H1 (cell line): ENCODE results near the gene KCNMA1.

Source experiments
- CBX5 ChIP-seq: fragments of 300-800, 300-1000 bp; sonication (generic); IDR thresholded peaks from 2 replicates; pipeline ENCODE4 v1.7.1; 2016; ENCODE audit warnings: antibody characterized with exemption, low read length, low read depth
- CTCF ChIP-seq, 3 experiments: IDR thresholded peaks; 1 replicate in 2 of 3; 2 replicates in 1 of 3; pipeline versions ENCODE4 v1.5.1 to v1.6.1; 2011; ENCODE audit warnings: low read length in 3 of 3, mild to moderate bottlenecking in 3 of 3, inconsistent platforms in 2 of 3, low read depth in 1 of 3, moderate library complexity in 1 of 3; ENCODE audit not compliant: insufficient read depth in 1 of 3; ENCODE audit errors: control extremely low read depth in 1 of 3
- KDM1A ChIP-seq: fragments of 200-600, 300-600 bp; sonication (generic); IDR thresholded peaks from 2 replicates; pipeline ENCODE4 v1.7.1; 2016; ENCODE audit warnings: mild to moderate bottlenecking, low read length, borderline replicate concordance
- PHF8 ChIP-seq: fragments of 200-600 bp; sonication (generic); conservative IDR thresholded peaks from 2 replicates; pipeline ENCODE4 v1.7.1; 2012; ENCODE audit warnings: low read depth, mild to moderate bottlenecking, inconsistent platforms, low read length, moderate library complexity
- POLR2A ChIP-seq, 2 experiments: IDR thresholded peaks; 1 replicate in 1 of 2; 2 replicates in 1 of 2; pipeline ENCODE4 v1.6.1; 2011; ENCODE audit warnings: low read depth in 2 of 2, low read length in 2 of 2, mild to moderate bottlenecking in 2 of 2; ENCODE audit errors: control extremely low read depth in 1 of 2
- SRF ChIP-seq: IDR thresholded peaks from 2 replicates; pipeline ENCODE4 v1.6.1; 2011; ENCODE audit warnings: mild to moderate bottlenecking, low read depth, low read length, moderate library complexity
- USF2 ChIP-seq: IDR thresholded peaks from 2 replicates; pipeline ENCODE4 v1.6.1; 2011; ENCODE audit warnings: low read length, improper control_type of control experiment
- ZNF274 ChIP-seq: IDR thresholded peaks from 2 replicates; pipeline ENCODE4 v1.7.0; 2012; ENCODE audit warnings: low read length, borderline replicate concordance; ENCODE audit errors: extremely low read depth

GRCh38 chr10:77139252-77140160 is 498.1 kb downstream of the KCNMA1 start:
- TF ChIP-seq USF2 (no peak), POLR2A (IDR thresholded peaks at IDR 0.05; ENCODE audit: control extremely low read depth in 1 of 2, low read depth in 2 of 2, low read length in 2 of 2) (no peak), CTCF (IDR thresholded peaks at IDR 0.05; ENCODE audit: control extremely low read depth in 1 of 3, insufficient read depth in 1 of 3, low read depth in 1 of 3, low read length in 3 of 3) (no peak), SRF (no peak), KDM1A (no peak), ZNF274 (no peak), PHF8 (no peak), CBX5 (no peak)
